Measurements from ENCODE around the gene PARVG. TPM values are rescaled to one million over a fixed set of nuclear protein-coding genes. Genes with fewer than 3 reads are reported as not detected.

PARVG gene
- total RNA-seq, 1 donor from 2014 or later = 3.2 TPM

DNA sequence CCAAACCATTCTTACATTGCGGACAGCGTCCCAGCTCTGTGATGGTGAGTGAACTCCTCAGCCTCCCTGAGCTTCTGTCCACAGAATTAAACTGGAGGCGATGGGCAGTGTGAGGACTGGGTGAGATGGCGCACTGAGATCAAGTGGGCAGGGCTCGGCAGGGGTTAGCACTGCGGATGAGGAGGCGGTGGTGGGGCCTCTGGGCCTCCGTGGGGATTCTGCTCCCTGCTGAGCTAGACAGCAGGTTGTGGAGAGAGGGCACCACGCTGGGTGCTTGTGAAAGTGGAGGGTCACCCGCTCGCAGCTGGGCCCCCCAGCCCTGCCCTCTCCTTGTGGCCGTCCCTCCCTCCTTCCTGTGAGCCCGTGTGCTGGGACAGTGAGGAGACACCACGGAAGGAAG, 25.6 kb upstream of the PARVG start:
- no peak for DNase-seq

DNA sequence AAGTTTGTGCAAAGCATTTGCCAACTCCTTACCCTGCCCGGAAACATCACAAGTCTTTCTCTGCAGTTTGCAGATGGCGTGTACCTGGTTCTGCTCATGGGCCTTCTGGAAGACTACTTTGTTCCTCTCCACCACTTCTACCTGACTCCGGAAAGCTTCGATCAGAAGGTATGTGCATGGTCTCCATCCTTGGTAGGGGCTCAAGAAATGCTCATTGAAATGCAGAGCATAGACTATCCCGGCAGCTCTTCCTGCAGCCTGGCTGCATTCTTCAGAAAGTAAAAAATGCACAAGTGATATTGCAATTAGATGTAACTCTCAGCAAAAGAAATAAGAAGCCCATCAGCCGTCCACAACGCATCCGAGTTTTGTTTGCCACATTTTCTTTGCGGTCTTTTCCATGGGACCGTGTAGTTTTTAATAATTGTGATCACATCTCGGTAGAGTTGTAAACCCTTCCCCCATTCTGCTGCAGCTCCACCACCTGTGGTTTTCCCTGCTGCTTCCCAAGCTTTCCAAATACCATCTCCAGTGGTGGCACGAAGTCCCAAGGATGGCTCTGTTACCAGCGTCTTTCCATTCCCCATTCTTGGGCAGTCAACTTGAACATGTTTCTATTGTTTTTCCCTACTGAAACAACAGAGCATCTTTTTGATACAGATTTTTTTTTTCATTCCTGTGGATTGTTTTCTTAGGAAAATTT, 22.7 kb upstream of the PARVG start:
- no peak for DNase-seq

DNA sequence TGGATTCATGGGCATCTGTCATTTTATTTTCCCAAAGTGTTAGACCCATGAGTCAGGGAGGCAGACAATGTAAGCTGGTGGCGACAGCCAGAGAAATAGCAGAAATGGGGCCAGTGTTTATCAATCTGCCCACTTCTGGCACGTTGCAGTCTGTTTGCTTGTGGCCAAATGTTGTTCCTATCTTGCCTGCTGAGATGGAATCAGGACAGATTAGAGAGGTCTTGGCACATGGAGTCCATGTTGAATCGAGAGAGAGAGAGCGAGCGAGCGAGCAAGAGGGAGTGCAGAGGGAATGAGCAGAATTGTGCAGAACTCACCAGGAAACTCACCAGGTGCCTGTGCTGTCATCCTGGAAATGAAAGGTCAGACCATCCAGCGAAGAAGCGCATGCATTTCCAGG, 21.9 kb upstream of the PARVG start:
- DNase-seq = no peak

DNA sequence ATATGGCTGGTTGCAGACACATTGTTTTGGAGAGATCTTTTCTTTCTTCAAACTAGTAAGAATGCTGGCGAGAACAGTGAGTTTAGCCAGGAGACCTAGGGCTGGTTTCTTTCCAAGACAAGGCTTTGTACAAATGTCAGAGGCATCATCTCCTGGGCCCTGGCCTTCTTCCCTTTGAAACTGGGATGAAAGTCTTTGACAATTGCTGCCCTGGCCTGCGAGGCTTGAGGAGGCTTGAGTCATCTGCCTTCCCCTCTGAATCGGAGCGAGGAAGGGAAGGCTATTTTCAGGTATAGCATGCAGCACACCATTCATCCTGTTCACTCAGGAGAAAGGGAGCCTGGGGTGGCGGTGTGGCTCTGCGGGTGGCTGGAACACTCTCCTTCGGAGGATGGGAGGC, 21.5 kb upstream of the PARVG start:
- peak; percentile 66 for DNase-seq

DNA sequence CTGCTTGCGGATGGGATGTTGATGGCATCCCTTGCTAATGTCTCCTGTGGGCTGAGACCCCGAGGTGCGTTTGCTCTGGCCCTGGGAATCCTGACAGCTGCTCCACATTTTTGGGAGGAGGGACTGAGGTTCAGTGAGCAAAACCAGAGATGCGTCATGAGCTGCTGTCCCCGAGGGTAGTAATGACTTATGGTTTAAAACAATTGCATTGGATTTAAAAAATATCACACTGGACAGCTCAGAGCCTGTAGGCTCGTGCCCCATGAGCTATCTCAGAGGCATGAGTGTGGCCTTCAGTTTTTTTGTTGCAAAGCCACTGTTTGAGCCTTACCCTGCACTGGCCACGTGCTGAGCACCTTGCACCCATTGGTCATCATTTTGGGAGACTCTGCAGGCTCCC, 20.9 kb upstream of the PARVG start:
- peak; percentile 25 for DNase-seq

DNA sequence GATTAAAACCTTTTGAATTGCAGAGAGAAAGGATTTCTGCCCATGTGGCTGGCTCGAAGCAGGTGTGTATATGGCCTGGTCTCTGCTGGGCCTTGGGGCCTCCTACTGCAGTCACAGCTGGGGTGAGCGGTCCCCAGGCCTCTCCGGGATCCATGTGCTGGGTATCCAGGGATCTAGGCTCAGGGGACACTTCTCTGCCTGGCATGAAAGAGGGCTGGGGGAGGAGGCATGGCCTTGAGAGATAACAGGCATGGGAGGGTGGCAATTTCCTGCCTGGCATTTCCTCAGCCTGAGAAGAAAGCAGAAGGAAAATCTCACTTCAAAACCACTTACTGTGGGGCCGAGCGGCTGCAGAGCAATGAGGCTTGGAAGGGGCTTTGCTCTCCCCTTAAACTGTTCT, 20.3 kb upstream of the PARVG start:
- no peak for DNase-seq

DNA sequence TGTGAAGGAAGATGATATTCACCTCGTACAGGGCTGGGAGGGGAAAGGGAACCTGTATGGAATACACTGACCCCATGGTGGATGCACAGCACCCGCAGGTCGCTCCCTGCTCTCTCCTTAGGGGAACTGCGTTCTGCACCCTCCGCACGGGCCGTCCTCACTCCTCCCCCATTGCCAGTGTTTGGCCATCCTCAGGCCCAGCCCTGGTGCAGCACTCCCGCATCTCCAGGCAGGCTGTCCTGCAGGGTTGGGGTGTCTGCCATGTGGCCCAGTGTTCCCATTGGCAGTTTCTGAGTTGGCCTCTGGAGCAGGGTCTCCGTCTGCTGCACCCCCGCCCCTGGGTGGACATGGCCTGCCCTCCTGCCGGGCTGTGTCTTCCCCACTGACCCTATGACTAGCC, 19.1 kb upstream of the PARVG start:
- no peak for DNase-seq

DNA sequence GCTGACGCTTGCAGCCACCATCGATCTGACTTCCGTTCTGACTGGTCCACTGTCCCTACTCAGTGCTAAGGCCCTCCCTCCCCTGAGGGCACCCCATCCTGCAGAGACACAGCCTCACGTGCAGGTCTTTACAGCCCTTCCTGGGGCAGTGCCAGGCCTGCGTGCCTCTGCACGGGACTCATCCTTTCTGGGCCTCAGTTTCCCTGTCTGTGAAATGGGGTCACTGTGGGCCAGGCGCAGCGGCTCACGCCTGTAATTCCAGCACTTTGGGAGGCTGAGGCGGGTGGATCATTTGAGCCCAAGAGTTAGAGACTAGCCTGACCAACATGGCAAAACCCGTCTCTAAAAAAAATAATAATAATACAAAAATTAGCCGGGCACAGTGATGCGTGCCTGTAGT, 17.8 kb upstream of the PARVG start:
- no peak for DNase-seq

DNA sequence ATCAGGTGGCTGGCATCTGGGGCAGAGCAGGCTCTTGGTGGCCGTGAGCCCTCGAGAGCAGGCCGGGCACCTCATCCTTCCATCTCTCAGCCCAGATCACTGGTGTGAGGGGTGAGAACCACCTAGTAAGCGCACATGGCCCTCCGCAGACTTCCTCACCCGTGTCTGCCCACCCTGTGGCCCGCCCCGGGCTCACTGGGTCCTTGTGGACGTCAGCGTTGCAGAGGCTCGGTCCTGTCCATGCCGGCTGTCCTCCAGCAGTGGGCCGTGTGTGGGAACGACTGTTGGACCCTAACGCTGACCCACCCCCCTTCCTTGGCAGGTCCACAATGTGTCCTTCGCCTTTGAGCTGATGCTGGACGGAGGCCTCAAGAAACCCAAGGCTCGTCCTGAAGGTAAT, 17.2 kb upstream of the PARVG start:
- DNase-seq = no peak

DNA sequence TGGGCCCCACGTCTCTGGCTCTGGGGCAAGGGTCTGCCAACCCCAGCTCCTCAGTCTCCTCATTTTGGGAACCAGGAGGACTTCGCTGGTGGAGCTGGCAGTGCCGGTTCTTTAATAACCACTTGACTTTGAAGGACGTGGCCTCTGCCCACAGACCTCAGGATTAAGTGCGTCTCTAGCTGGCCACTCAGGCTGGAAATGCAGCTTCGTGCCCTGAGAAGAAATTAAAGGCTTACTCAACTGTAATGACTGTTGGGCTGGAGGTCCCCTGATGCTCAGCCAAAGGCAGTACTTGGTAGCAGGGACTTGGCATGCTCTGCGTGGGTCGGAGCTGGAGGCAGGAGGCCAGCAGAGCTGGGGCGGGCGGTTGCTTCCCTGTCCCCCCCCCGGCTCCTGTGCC, 16.7 kb upstream of the PARVG start:
- no peak for DNase-seq

DNA sequence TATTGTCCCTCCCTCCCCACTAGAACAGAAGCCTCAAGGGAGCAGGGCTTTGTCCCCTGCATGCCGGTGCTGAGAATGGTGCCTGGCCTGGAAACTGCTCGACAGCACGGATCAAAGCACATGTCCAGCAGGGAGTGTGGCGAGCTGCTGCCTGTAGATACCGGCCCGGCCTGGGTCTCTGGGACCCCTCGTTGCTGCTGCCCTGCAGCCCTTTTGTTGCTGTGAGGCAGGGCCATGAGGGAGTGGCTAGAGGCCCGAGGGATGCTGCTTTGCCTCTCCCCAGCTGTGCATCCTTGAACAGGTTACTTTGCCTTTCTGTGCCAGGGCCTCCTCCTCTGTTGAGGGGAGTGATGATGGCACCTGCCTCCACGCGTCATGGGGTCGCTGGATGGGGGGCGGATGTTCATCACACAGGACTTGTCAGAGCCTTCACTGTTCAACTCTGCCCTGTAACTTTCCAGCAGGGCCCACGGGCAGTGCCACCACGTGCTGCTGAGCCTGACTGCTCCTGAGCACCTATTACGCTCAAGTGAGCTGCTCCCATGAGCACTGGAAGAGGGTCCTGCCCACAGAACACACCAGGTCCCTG, 15.3 kb upstream of the PARVG start:
- DNase-seq = no peak

DNA sequence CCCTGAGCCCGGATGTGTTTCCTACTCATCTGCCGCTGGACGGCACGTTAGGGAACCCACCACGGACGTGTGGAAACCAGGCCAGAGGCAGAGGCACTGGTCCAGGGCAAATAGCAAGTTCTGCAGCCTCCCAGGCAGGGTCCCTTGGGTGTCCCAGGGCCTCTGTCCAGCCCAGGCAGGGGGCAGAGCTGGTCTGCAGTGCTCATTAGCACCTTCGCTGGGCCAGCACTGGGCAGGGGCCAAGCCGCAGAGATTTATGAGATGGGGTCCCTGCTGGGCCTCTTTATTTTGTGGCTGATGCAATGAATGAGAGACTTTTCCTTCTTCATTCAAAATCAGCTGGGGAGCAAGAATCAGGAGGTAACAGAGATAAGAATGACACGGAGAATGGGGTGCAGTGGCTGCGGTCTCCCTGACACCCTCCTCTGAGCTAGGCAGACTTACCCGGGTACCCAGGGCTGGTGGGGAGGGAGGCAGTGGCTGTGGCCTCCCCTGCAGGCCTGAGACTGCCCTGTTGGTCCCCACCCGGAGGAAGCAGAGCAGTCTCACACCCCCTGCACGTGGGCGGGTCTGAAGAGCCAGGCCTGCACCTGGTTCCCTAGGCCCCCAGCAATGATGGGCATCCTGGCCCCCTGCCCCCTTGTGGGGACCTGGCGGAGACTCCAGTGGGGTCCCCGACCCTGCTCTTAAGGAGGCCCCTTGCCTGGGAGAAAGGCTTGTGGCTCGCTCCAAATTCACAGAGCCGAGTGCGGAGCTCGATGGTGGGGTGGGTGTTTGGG, 14.0 kb upstream of the PARVG start:
- DNase-seq = no peak

DNA sequence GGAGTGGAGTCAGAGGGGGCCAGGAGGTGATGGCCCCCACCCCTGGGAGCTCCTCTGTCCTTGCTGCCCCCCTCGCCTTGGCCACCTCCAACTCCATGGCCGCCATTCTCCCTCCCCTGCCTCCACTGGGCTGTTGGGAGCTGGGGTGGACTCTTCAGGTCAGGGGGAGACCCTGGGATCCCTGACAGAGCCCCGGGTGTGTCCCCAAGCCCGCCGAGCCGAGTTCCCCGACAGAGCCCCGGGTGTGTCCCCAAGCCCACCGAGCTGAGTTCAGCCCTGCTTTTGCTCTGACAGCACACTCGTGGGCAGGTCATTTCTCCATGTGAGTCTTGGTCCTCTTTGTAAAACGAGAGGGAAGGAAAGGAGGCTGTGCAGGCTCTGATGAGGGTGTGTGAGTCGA, 13.2 kb upstream of the PARVG start:
- no peak for DNase-seq

DNA sequence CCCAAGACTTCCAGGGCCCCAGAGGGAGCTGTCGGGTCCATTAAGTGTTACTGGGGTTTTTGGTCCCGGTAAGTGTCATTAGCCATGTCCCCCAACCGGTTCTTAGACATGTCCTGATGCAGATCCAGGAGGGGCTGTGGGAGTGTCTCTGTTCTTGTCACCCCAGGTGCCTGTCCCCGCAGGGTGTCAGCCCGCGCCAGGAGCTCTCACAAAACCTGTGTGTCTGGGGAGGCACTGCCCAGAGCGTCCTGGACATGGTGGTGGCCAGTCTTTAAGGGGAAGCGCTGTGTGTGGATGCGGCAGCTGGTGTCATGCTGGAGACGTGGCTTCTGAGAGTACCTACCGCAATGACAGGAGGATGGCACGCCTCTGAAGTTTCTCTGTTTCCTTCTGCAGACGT, 12.5 kb upstream of the PARVG start:
- DNase-seq = no peak

DNA sequence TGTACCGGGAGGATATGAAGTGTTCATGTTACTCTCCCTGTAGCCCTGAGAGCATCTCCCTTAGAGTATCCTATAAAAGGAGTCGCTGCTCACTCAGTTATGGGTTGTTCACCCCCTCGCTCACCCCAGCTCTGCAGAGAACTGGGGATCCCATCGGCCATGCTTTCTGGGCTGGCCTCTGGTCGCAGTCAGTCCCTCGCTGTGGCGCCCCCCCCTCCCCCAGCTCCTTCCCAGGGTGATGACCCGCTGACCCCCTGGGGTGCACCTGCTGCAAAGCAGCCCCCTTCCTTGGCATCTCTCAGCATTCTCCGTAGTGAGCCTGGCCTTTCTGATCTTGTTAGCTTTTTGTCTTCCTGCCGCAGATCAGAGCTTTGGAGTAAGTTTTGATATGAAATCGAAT, 10.3 kb upstream of the PARVG start:
- DNase-seq = no peak

DNA sequence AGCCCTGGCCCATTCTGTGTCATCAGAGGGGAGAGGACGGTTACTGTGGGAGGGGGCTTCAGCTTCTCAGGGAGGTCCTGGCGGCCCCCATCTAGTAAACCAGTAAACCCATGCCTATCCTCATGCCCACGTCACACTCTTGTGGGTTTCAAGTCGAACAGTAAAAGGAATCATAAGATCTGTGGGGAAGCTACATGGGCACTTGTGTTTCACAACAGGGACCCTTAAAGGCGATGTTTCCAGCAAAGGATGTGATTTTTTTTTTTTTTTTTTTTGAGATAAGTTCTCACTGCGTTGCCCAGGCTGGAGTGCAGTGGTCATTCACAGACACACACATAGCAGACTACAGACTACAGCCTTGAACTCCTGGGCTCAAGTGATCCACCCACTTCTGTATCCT, 9.2 kb upstream of the PARVG start:
- no peak for DNase-seq

DNA sequence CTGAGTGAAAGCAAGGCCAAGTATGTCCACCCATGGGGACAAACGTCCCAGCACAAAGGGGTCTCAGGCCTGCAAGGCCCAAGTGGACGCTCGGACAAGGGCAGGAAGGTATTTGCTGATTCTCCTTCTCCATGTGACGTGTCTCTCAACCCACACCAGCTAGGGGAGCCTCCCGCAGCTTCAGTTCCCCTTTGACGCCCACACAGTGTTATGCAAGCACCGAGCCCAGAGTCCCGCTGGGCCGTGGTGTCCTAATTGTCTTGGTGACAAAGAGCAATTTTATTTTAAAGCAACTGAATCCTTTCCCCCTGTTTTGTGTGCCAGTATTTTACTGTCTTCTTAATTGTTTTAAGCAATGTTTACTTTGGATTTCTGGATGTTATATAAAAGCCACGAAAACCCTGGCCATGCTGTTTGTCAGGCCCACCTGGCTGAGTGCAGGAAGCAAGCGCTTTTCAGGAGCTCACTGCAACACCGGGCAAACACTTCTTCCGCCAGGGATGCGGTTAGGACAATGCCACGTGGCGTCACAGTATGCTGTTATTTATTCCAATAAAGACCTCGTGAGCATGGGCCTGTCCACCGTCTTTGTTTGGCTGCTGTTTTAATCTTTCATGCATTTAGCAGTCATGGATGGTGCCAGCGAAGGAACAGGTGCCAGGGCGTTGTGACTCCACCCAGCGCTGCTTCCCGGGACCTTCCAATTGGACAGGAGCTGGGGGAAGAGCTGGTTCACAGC, 8.2 kb upstream of the PARVG start:
- DNase-seq = peak; percentile 56

DNA sequence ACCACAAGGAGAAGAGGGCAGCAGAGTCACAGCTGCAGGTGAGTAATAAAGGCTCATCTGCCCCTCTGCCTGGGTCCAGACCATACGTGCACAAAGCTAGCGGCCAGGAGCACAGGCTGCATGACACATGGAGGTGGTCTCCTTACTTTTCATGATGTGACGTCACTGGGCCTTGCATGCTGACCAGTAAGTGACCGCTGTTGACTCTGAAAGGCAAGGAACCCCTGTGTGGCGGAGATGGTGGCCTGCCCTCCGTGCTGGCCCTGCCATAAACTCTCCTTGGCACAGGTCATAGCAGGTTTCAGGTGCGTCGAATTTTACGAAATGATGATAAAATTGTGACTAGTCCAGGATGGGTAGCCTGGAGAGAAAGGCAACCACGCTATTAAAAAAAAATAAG, 7.6 kb upstream of the PARVG start:
- no peak for DNase-seq

DNA sequence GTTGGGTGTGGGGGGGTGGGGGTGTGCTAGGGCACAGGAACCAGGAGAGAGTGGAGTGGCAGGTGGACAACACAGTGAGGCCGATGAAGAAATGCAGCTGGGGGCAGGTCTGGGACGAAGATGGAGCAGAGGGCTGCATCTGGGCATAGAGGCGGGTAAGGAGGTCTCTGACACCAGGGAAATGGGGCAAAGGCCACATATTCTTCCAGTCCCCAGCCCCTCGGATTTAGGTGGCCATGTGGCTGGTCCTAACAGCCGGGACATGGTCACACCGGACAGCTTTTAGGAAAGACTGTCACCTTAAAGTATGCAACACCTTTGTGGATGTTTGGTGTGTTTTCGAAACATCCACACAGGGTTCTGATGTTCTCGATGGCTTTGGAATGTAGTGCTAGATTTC, 5.0 kb upstream of the PARVG start:
- DNase-seq = no peak

DNA sequence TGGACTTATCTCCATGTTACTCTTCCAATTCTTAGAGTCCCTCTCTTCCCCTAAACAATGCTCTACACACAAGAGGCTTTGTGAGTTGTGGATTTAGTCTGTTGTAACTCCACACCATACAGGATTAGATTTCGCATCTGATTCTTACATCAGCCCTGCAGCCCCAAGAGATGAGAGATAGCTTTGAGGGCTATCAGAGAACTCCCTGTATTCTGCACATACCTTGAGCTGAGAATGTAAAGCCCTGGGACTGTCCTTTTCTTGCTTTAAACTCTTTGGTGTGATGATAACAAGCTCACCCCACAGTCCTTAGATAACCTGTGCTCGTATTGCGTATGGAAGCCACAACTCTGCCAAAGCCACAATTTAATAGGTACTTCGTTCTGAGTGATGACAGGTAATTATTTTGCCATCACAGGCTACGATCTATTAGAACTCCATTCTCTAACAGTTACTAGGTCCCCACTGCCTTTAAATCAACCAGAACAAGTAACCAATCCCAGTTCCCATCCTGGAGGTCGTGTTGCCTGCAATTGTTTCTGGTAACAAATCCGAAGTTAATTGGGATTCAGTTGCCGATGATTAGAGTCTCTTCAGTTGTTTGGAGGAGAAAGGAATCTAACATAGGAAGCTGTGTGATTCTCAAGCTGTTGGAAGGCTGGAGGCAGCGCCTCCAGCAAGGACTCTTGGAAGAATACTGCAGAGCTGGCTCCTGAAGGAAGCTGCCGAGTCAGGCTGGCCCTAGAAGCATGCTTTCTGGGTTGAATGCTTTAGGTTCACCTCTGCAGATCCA, 1.3 kb upstream of the PARVG start:
- DNase-seq = no peak

DNA sequence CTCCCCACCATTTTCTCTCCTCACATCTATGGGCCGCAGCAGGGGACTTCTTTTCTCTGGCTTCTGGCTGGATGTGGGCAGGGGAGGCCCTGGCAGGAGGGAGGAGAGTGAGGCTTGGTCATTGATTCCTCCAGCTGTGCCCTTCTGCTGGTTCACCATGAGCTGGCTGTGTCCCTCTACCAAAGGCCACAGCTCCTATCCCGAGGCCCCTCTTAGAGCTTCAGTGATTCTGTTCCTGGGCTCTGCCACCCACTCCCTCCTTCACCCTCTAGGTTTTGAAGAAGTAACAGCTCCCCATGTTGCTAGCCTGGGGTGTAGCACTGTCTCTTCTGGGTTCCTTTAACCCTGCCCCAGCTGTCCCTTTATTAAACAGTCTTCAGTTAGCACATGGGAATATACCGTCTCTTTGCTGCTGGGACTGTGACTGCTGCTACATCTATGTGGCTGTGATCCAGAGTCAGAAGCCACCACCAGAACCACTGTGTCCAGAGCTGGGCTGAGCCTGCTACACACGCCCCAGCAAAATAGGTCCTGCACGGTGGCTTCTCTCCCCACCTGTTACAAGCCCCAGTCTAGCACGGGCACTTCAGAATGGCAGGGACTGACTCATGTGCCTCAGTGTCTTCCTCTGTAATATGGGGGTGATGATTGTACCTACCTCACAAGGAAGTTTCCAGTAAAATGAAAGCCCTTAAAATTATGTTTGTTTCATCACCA, 578 bp upstream of the PARVG start:
- no peak for DNase-seq
